ENCODE measurements around the gene LURAP1L.

Gene LURAP1L

DNA sequence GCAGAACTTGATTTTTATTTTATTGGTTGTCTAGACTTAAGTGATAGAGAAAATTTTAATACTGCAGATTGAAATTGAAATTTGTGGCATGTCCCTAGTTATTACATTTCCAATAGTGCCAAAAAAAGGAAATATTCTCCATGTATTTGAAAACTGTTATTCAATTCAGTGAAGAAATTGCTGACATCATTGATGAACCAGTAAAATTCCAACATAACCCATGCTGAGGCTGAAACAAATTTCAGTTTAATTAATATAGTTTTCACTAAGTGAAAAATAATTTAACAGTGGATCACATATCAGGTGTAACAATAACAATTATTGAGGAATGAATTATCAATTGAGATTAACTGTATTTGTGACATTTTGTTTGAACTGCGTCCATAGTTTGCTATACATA lies 38.7 kb downstream of the LURAP1L start:
- H3K27ac ChIP-seq (ENCODE audit: low read depth, low read length, severe bottlenecking) = peak overlapping the region; percentile 91
- no peak overlapping the region for H3K4me3 ChIP-seq (ENCODE audit: extremely low read depth, insufficient read depth, low read length, poor library complexity, severe bottlenecking)
- H3K9me3 ChIP-seq (ENCODE audit: control insufficient read depth, low read length) = no peaks in the 10 kb centered on the region
- no peaks in the 10 kb centered on the region for H3K36me3 ChIP-seq (ENCODE audit: control insufficient read depth, insufficient read depth, low read length)
- WGBS, 2 experiments (ENCODE audit: insufficient coverage in 2 of 2) = no CpG with 5 or more reads among the region's 1 CpG
- H3K4me1 ChIP-seq (ENCODE audit: control insufficient read depth, insufficient read depth, low read length, poor library complexity, severe bottlenecking) = peaks cover 12% of the 10 kb centered on the region

DNA sequence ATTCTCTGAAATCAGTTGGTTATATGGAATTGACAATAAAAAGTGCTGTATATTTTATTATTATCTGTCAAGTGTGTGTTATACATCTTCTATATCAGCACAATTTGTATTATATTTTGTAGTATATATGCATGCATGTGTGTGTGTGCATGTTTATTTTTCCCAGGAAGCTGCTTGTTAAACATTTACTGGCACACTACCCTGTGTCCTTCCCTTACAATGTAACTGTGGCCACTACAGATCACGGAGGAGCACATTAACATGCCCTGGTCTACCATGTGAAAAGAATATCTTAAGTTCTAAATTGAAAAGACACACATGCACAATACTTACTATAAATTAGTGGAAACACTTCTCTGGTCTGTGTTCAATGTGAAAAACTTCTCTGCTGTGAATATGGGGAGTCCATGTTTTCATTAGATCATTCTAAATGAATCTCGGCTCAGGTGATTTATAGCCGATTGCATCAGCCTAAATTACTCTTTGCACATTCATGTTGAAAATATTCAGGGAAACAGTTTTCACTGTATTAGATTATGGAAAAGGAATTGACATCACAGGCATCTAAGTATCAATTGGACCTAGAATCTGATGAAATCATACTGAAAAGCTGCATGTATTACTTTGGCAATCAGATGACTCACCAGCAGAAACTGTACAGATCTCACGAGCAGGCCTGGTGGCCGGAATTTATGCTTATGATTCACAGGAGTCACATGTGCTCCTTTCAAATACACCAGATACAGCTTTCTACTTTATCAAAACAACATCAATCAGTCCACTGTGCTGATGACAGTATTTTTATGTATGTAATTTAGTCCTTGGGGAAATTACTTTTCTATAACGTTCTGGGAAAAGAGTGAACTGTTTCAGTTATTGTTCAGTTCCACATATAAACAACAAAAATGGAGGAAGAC lies 39.4 kb downstream of the LURAP1L start:
- no peaks in the 10 kb centered on the region for H3K9me3 ChIP-seq (ENCODE audit: control insufficient read depth, low read length)
- H3K4me3 ChIP-seq (ENCODE audit: extremely low read depth, insufficient read depth, low read length, poor library complexity, severe bottlenecking) = no peak overlapping the region
- peak overlapping the region; percentile 91 for H3K27ac ChIP-seq (ENCODE audit: low read depth, low read length, severe bottlenecking)
- no peaks in the 10 kb centered on the region for H3K36me3 ChIP-seq (ENCODE audit: control insufficient read depth, insufficient read depth, low read length)
- H3K4me1 ChIP-seq (ENCODE audit: control insufficient read depth, insufficient read depth, low read length, poor library complexity, severe bottlenecking) = peaks cover 17% of the 10 kb centered on the region
- 100% methylated on average over 2 of the region's 6 CpGs; no CpG with 5 or more reads in 1 of the 2 experiments for WGBS, 2 experiments (ENCODE audit: insufficient coverage in 2 of 2)

DNA sequence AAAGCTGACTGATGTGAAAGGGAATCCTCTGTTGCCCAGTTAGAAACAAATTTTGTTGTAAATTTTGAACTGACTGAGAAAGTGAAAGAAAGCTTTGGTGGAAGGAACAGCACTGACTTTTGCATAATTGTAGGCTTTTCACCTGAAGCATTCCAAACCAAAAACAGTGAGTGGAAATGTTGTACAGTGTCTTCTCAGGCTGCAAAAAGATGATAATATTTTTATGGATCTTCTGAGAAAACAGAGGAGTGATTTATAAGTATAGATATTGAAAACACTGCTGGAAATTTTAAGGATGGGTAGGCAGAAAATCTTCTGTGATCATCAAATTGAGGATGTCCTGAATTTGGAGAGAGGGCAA lies 40.0 kb downstream of the LURAP1L start:
- peaks cover 17% of the 10 kb centered on the region for H3K4me1 ChIP-seq (ENCODE audit: control insufficient read depth, insufficient read depth, low read length, poor library complexity, severe bottlenecking)
- H3K9me3 ChIP-seq (ENCODE audit: control insufficient read depth, low read length) = no peaks in the 10 kb centered on the region
- peak overlapping the region; percentile 91 for H3K27ac ChIP-seq (ENCODE audit: low read depth, low read length, severe bottlenecking)
- no peaks in the 10 kb centered on the region for H3K36me3 ChIP-seq (ENCODE audit: control insufficient read depth, insufficient read depth, low read length)
- H3K4me3 ChIP-seq (ENCODE audit: extremely low read depth, insufficient read depth, low read length, poor library complexity, severe bottlenecking) = no peak overlapping the region

DNA sequence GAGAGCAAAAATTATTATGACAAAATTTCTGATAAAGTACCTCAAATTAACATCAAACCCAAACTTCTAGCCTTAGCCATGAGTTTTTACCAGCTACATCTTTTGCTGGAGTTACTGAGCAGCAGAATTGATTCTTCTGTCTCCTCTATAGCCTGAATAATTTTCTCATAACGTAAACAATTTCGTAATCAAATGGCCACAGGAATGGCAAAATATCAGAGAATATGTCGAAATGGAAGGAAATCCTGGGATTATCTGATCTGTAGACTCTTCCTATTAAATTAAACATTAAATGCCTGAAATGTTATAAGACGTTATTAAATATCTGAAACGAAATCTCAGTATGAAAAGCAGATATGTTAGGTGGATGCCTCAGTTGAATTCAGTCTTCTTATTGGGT lies 41.1 kb downstream of the LURAP1L start:
- Histone ChIP-seq H3K4me1 (ENCODE audit: control insufficient read depth, insufficient read depth, low read length, poor library complexity, severe bottlenecking) (peaks cover 17% of the 10 kb centered on the region), H3K9me3 (ENCODE audit: control insufficient read depth, low read length) (no peaks in the 10 kb centered on the region), H3K36me3 (ENCODE audit: control insufficient read depth, insufficient read depth, low read length) (no peaks in the 10 kb centered on the region), H3K27ac (ENCODE audit: low read depth, low read length, severe bottlenecking) (no peak overlapping the region), H3K4me3 (ENCODE audit: extremely low read depth, insufficient read depth, low read length, poor library complexity, severe bottlenecking) (no peak overlapping the region)
- WGBS, 2 experiments (ENCODE audit: insufficient coverage in 2 of 2) = no CpG with 5 or more reads among the region's 5 CpGs

DNA sequence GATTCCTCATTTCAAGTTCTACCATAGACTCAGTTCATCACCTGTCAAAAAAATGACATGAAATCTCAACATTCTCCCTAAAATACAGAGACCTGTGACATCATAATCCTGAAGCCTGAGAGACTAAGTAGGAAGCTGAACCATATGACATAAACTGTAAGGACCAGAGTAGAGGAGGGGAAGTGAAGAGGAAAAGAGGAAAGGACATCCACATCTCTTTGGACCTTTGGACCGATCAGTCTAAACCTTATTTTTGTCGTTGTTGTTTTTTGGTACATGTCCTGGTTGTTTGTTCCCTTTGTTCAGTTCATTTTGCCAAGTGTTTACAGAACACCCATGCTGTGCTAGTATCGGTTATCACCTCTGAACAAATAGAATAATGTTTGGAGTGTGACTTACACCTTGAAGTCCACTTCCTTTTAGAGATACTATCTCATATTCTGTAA lies 41.9 kb downstream of the LURAP1L start:
- Histone ChIP-seq H3K4me3 (ENCODE audit: extremely low read depth, insufficient read depth, low read length, poor library complexity, severe bottlenecking) (no peak overlapping the region), H3K9me3 (ENCODE audit: control insufficient read depth, low read length) (no peaks in the 10 kb centered on the region), H3K4me1 (ENCODE audit: control insufficient read depth, insufficient read depth, low read length, poor library complexity, severe bottlenecking) (peaks cover 17% of the 10 kb centered on the region), H3K36me3 (ENCODE audit: control insufficient read depth, insufficient read depth, low read length) (no peaks in the 10 kb centered on the region), H3K27ac (ENCODE audit: low read depth, low read length, severe bottlenecking) (no peak overlapping the region)
- WGBS, 2 experiments (ENCODE audit: insufficient coverage in 2 of 2) = 100% methylated on average over 2 of the region's 3 CpGs; no CpG with 5 or more reads in 1 of the 2 experiments

DNA sequence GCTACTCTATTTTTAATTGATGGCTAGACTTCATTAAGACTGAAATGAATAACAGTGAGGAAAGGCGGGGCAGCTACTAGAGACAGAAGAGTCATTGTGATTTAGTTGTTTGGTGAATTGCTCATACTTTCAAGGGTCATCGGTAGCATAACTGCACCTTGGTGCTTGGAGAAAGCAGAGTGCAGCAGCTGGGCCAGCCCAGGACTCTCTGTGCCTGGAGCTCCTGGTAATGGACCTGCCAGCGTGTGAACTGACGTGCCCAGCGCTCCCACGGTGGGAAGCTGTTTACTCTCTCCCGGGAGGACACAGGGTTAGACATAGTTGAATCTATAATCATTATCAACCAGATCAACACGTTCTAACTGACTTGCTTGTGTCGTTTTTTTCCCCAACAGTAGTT lies 42.9 kb downstream of the LURAP1L start:
- Histone ChIP-seq H3K27ac (ENCODE audit: low read depth, low read length, severe bottlenecking) (no peak overlapping the region), H3K4me3 (ENCODE audit: extremely low read depth, insufficient read depth, low read length, poor library complexity, severe bottlenecking) (no peak overlapping the region), H3K36me3 (ENCODE audit: control insufficient read depth, insufficient read depth, low read length) (no peaks in the 10 kb centered on the region), H3K9me3 (ENCODE audit: control insufficient read depth, low read length) (no peaks in the 10 kb centered on the region), H3K4me1 (ENCODE audit: control insufficient read depth, insufficient read depth, low read length, poor library complexity, severe bottlenecking) (peaks cover 17% of the 10 kb centered on the region)
- 87 to 100% methylated on average over 3 to 6 of the region's 9 CpGs for WGBS, 2 experiments (ENCODE audit: insufficient coverage in 2 of 2)

DNA sequence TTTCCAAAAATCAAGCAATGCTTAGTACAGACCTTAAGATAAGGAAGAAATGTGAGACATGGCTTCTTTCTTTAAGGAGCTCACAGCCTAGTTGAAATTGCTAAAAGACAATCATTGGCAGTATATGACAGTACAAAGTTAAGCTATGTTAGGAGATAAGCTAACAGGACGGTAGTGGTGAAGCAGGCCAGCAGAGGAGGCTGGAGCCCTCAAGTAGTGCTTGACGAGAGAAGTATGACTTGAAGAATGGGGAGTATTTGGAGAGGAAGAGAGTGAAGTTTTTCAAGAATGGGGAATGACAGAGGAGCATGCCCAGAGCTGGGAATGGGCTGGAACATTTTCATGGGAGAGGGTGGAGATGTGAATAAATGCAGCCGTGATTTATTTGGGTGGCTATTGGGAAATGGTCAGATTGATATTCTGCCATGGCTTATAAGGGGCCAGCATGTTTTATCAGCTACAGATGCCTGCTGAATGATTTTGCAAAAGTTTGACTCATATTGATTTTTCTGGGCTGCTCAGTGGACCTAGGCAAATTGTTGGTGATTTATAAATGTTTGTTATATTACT lies 43.7 kb downstream of the LURAP1L start:
- Histone ChIP-seq H3K4me3 (ENCODE audit: extremely low read depth, insufficient read depth, low read length, poor library complexity, severe bottlenecking) (no peak overlapping the region), H3K27ac (ENCODE audit: low read depth, low read length, severe bottlenecking) (peak overlapping the region; percentile 44), H3K4me1 (ENCODE audit: control insufficient read depth, insufficient read depth, low read length, poor library complexity, severe bottlenecking) (peaks cover 17% of the 10 kb centered on the region), H3K9me3 (ENCODE audit: control insufficient read depth, low read length) (no peaks in the 10 kb centered on the region), H3K36me3 (ENCODE audit: control insufficient read depth, insufficient read depth, low read length) (no peaks in the 10 kb centered on the region)
- 50 to 67% methylated on average over 2 to 3 of the region's 3 CpGs for WGBS, 2 experiments (ENCODE audit: insufficient coverage in 2 of 2)

DNA sequence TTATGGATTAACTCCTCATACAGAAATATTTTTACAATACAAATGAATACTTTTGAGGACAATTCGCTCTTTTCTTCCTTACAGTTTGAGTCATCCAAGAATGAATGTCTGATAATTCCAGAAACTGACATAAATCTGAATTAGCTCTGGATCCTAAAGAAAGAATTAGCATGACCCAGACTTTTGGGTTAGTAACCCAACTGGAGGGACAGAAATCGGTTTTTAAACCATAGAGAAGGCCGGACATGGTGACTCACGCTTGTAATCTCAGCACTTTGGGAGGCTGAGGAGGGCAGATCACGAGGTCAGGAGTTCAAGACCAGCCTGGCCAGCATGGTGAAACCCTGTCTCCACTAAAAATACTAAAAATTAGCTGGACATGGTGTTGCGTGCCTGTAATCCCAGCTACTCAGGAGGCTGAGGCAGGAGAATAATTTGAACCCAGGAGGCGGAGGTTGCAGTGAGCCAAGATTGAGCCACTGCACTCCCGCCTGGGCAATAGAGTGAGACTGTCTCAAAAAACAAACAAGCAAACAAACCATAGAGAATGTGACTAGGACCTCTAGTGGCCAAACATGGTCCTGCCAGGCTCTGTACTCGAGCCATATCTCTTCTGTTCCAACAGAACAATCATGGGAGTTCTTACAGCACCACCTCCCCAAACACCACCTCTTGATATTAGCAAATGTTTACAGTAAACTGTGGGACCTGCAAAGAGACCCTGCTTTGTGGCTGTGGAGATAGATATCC lies 44.8 kb downstream of the LURAP1L start:
- Histone ChIP-seq H3K4me1 (ENCODE audit: control insufficient read depth, insufficient read depth, low read length, poor library complexity, severe bottlenecking) (peaks cover 11% of the 10 kb centered on the region), H3K27ac (ENCODE audit: low read depth, low read length, severe bottlenecking) (no peak overlapping the region)

DNA sequence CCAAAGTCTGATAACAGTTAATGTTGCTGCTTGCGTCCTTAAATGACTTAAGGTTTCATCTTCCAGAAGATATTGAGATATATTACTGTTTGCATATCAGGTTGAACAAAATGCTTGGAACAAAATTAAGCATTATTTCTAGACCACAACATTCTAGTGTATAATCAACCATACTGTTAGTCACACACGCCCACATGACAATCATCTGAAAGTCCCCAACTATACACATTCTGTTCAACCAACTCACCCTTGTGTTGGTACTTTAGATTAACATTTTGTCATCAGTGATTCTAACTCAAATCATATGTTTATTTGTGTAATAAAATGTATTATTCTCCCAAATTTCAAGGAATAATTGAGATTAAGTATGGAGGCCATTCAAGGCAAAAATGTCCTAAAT lies 47.3 kb downstream of the LURAP1L start:
- 100% methylated on average over 1 of the region's 2 CpGs; no CpG with 5 or more reads in 1 of the 2 experiments for WGBS, 2 experiments (ENCODE audit: insufficient coverage in 2 of 2)
- H3K36me3 ChIP-seq (ENCODE audit: control insufficient read depth, insufficient read depth, low read length) = no peaks in the 10 kb centered on the region
- H3K4me1 ChIP-seq (ENCODE audit: control insufficient read depth, insufficient read depth, low read length, poor library complexity, severe bottlenecking) = peaks cover 7% of the 10 kb centered on the region
- H3K4me3 ChIP-seq (ENCODE audit: extremely low read depth, insufficient read depth, low read length, poor library complexity, severe bottlenecking) = no peak overlapping the region
- H3K27ac ChIP-seq (ENCODE audit: low read depth, low read length, severe bottlenecking) = no peak overlapping the region
- H3K9me3 ChIP-seq (ENCODE audit: control insufficient read depth, low read length) = no peaks in the 10 kb centered on the region

More for the DNA sequence above, 44.8 kb downstream of the LURAP1L start:
- Histone ChIP-seq H3K4me3 (ENCODE audit: extremely low read depth, insufficient read depth, low read length, poor library complexity, severe bottlenecking) (no peak overlapping the region), H3K36me3 (ENCODE audit: control insufficient read depth, insufficient read depth, low read length) (no peaks in the 10 kb centered on the region), H3K9me3 (ENCODE audit: control insufficient read depth, low read length) (no peaks in the 10 kb centered on the region)
- 73 to 89% methylated on average over 6 to 8 of the region's 9 CpGs for WGBS, 2 experiments (ENCODE audit: insufficient coverage in 2 of 2)

DNA sequence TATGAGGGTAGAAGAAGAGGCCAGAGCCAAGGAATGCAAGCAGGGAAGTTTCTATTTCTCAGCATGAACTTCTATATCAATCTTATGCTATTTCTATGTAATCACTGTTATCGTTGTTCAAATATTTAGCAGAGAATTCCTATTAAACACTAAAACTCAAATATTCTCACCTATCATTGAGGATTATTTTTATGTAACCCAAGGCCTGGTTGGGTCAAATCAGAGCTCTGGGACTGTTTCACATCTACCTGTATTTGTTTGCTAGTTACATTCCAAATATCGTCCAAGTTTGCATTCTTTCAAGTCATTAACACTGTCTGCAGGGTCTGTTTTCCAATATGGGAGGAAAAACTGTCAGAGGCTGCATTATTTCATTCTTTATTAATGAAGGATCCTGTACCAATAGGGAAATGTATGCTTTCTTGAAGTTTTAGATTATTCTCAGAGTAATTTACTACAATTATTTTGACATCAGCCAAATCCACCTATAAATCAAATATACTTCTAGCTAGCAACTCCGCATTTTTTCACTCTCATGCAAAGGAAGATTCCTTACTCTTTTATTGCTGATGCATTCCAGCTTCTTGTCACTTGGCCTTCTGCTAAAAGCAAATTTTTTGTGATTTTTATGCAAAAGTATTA lies 52.2 kb downstream of the LURAP1L start:
- H3K4me1 ChIP-seq (ENCODE audit: control insufficient read depth, insufficient read depth, low read length, poor library complexity, severe bottlenecking) = no peaks in the 10 kb centered on the region
- H3K27ac ChIP-seq (ENCODE audit: low read depth, low read length, severe bottlenecking) = no peak overlapping the region
- WGBS, 2 experiments (ENCODE audit: insufficient coverage in 2 of 2) = 100% methylated on average over 1 of the region's 3 CpGs
- no peaks in the 10 kb centered on the region for H3K9me3 ChIP-seq (ENCODE audit: control insufficient read depth, low read length)
- H3K4me3 ChIP-seq (ENCODE audit: extremely low read depth, insufficient read depth, low read length, poor library complexity, severe bottlenecking) = no peak overlapping the region
- no peaks in the 10 kb centered on the region for H3K36me3 ChIP-seq (ENCODE audit: control insufficient read depth, insufficient read depth, low read length)

Measured in mesodermal cell (in vitro differentiated cells).